ENCODE measurements around the gene ORMDL3.
"Not testable (repeated sequence)": the region's sequence is repeated elsewhere in the genome, so short reads cannot be mapped to it uniquely, and the experiment has no call there.

Gene ORMDL3

GRCh38 chr17:39924691-39925055 is 2.7 kb downstream of the ORMDL3 start:
- no peak for DNase-seq (ENCODE audit: low read depth in 2 of 2)

DNA sequence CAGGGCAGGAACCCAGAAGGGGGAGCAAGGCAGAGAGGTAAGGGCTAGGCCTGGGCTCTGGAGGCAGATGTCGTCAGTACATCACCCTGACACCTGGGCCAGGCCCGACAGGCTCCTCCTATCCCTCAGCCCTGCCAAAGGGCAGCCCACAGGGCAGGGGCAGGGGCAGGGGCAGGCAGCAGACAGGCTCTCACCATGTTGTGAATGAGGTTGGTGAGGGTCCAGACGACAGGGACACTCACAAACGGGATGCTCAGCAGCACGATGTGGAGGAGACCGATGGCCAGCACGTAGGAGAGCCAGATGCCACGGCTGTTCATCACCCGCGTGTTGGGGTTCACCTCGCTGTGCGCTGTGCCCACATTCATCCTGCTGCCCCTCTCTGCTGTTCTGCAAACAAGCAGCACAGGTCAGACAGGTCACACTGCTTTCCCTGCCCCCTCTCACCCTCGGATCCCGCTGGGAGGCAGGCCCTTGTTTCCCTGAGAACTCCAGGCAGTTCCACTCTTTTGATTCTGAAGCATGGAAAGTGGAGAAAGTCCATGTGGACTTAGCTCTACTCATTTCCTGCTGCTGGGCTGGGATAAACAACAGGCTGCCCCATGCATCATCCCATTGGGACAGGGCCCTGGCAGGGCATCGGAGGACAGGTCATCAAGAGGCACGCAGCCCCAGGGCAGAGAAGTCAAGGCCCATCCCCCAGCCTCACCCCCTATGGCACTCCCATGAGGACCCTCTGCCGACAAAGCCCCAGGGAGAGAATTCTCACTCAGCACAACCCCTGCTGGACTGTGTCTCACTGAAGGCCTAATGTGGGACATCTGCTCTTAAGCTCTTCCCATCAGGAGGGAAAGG is 3.3 kb downstream of the ORMDL3 start:
- DNase-seq (ENCODE audit: low read depth in 2 of 2) = no peak

GRCh38 chr17:39923230-39923629 is 4.2 kb downstream of the ORMDL3 start:
- DNase-seq (ENCODE audit: low read depth in 2 of 2) = no peak

DNA sequence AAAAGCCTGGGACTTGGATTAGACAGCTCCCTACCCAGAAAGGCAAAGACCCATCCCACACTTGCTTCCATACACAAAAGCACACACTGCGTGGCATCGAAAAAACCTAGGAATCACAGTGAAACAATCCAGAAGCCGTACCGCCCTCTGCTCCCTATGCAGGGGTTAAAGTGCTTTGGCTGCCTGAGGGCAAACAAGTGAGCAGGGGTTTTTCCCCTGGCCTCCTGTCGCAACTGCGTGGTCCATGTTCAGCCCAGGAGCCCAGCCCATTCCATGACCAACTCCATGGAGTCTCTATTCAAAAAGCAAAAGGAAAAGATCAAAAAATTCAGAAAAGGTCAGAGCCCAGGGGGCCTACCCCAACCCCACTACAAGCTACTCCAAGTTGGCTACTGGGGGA is 5.4 kb downstream of the ORMDL3 start:
- no peak for DNase-seq (ENCODE audit: low read depth in 2 of 2)

DNA sequence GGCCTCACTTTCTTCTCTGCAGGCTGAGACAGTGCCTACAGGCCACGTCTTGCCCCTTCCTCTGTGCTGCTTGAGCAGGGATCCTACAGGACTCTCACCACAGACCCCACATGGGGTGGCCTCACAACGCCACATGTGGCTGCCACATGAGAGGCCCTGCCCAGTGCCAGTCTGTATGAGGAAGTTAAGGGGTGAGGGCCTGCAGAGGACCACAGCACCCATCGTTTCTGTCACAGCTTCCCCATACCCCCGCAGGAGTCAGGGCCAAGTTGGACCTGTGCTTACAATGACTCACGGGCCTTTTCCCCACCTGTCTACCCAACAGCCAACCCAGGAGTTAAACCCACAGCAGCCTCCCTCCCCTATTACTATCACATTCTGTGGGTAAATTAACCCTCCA is 6.1 kb downstream of the ORMDL3 start:
- DNase-seq (ENCODE audit: low read depth in 2 of 2) = peak in 1 of 2 donors; percentile 22

GRCh38 chr17:39920218-39921210 is 6.9 kb downstream of the ORMDL3 start:
- DNase-seq (ENCODE audit: low read depth in 2 of 2) = peak; percentile 55 to 64

DNA sequence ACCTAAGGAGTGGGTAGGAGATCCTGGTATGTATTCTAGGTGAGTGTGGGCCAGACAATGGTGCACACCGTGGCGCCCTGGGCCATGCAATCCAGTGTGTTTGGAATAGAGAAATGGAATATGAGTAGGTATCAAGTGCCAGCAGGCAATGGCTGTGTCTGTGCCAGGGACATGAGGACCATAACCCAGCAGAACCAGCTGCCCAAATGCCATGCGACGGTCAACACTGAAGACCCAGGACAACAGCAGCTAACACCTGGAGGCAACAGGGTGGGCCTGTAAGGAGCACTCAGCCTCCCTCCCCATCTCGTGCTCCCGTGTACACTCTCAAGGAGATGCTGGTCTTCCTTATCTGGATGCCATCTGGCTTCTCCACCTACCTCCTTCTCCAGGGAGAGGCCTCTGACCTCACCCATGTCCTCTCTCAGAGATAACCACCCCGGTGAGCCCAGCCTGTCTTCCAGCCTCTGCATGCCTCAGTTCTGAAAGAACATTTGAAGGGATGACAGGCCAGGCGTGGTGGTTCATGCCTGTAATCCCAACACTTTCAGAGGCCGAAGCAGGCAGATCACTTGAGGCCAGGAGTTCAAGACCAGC is 8.2 kb downstream of the ORMDL3 start:
- DNase-seq (ENCODE audit: low read depth in 2 of 2) = no peak

DNA sequence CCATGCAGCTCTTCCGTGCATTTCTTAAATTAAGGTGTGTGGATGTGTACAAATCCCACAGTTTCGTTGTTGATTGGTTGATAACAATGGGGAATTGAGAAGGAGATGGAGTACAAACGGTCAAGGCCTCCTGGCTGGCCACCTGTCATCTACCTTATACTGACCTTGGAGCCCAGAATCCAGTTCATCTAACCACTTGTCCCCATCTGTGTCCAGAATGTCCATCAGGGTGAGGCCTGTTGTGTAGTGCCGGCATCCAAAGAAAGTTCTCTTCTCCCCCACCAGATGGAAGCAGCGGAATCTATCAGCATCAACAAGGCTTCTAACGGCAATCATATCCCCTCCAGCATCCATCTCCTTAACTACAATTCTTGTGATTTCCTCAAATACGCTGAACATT is 10.5 kb downstream of the ORMDL3 start:
- no peak for DNase-seq (ENCODE audit: low read depth in 2 of 2)

GRCh38 chr17:39915559-39915958 is 11.8 kb downstream of the ORMDL3 start:
- no peak for DNase-seq (ENCODE audit: low read depth in 2 of 2)

- no peak for DNase-seq (ENCODE audit: low read depth in 2 of 2)
Measured at GRCh38 chr17:39913989-39914388, 13.4 kb downstream of the ORMDL3 start.

DNA sequence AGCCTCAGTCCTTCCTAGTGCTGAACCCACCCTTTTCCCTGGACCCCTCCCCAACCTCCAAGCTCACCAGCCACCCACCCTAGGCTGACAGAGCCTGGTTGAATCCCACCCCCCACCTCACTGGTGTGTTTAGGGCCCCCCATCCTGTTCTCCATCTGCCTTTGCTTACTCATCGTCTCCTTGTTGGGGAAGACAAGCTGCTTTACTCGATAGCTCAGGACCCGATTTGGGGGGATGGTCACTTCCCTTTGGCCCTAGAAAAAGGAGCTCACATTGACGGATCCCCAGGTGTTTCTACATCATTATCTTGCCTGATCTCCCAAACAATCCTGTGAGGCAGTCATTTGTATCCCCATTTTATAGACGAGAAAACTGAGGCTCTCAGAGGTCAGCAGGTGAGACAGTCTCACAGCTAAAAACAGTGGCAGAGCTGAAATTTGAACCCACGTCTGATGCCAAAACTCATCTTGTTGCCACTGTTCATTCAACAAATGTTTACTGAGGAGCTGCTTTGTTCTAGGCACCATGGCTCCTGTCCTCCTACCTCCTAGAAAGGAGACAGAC is 18.5 kb downstream of the ORMDL3 start:
- DNase-seq (ENCODE audit: low read depth in 2 of 2) = no peak

DNA sequence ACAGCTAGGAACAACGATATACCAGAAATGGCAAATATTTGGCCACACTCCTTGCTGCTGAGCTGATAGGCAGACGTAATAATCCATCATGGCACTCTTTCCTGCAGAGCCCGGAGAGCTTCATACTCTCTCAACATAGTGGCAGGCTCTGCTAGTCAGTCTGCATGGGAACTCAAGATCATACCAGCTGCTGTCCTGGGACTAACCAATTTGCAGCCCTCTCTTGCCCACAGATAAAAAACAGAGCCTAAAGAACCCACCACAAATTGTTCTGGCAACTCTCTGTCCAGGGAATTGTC is 22.5 kb downstream of the ORMDL3 start:
- no peak for DNase-seq (ENCODE audit: low read depth in 2 of 2)

DNA sequence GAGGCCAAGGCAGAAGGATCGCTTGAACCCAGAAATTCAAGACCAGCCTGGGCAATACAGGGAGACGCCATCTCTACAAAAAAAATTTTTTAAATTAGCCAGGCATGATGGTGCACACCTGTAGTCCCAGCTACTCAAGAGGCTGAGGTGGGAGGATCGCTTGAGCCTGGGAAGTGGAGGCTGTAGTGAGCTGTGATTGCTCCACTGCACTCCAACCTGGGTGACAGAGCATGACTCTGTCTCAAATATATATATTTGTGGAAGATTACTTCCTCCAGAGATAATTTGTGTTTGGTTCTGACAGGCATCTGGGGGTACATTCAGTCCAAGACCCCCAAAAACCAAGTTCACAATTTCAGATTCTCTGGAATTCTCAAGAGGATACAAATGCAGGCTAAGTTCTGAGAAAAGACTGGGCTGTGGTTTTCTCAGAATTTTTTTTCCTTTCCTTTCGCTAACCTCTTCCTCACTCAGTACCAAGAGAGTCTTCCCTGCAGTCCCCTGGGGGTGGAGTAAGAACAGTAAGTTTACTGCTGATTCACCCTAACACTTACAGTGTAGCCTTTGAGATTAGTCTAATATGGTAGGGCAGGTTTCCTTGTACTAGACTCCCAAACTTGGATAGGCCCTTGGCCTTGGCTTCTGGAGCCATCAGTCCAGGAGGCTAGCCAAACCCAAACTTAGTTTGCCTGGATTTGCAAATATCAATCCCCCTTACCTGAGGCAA is 24.1 kb downstream of the ORMDL3 start:
- DNase-seq (ENCODE audit: low read depth in 2 of 2) = no peak

DNA sequence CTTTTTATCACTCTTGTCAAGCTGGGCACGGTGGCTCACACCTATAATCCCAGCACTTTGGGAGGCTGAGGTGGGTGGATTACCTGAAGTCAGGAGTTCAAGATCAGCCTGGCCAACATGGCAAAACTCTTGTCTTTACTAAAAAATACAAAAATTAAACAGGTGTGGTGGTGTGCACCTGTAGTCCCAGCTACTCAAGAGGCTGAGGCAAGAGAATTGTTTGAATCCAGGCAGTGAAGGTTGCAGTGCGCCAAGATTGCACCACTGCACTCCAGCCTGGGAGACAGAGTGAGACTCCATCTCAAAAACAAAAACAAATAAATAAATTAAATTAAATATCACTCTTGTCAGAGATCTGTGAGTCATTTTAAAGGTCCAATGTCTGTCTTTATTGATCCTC is 25.4 kb downstream of the ORMDL3 start:
- not testable (repeated sequence) for DNase-seq (ENCODE audit: low read depth in 2 of 2)

DNA sequence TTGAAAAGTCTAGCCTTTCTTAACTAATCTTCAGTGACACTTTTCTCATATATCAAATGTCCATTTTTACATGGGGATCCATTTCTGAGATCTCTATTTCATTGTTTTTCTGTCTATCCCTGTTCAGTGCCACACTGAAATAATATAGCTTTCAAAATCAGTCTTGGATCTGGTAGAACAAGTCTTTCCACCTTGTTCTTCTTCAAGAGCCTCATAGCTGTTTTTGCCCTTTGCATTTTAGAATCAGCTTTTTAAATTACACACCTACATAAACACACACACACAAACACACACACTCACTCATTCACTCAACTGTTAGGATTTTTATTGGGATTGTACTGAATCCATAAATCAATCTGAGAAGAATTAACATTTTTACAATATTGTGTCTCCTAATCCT is 28.2 kb downstream of the ORMDL3 start:
- no peak for DNase-seq (ENCODE audit: low read depth in 2 of 2)

GRCh38 chr17:39898088-39898487 is 29.3 kb downstream of the ORMDL3 start:
- DNase-seq (ENCODE audit: low read depth in 2 of 2) = no peak

DNA sequence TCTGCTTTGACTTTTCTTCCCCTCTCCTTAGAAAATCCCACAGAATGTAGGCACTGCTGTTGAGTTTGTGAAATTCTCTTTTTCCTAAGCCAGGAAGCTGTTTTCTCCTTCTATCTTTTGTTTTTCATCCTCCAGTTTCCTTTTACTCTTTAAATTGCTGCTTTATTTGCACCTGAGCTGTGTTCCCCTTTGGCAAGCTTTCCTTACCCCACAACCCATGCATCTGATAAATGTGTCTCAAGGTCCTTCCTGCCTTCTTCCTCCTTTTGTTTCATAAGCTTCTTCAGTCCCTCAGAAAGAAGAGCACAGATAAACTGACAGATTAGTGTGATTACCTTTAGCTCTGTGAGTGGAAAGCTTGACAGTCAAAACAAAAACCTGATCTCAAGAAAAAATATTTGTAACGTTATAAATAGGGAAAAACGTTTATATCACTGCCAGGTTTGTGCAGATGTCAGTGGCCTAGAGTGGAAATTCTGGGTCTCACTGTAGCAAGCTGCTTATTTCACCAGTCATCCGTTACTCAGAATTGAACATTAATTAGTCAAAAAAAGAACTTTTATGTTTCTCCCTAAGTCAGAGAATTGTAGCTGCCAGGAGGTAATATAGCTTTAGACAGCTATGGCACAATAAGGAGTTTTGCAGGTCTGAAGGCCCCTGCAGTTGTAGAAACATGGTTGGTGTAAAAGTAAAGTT is 32.6 kb downstream of the ORMDL3 start:
- no peak for DNase-seq (ENCODE audit: low read depth in 2 of 2)

DNA sequence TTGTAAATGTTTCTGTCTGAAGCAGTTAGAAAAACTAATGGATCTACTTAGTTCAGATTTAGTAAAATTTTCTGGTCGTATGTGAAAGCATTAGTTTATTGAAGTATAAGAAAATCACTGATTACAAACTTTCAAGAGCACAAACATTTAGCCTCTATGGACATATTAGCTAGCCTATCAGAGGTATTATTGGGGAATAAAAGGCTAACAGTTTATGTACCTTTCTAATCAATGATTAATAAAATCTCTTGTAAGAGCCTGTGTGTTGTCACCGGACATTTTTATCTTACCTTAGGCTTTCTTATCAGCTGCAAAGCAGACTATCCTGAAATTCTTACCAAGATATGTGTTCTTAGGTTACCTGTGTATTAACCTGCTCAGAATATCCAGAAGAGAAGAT is 38.2 kb downstream of the ORMDL3 start:
- no peak for DNase-seq (ENCODE audit: low read depth in 2 of 2)

DNA sequence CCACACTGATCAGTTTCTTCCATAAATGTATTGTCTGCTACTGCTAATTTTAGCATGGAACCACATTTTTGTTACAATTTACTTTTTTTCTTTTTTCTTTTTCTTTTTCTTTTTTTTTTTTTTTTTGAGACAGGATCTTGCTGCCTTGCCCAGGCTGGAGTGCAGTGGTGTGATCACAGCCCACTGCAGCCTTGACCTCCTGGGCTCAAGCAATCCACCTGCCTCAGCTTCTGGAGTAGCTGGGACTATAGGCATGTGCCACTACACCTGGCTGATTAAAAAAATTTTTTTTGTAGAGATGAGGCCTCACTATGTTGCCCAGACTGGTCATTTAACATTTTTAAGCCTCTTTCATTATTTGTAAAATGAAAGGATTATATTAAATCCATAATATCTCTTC is 40.3 kb downstream of the ORMDL3 start:
- no peak for DNase-seq (ENCODE audit: low read depth in 2 of 2)

DNA sequence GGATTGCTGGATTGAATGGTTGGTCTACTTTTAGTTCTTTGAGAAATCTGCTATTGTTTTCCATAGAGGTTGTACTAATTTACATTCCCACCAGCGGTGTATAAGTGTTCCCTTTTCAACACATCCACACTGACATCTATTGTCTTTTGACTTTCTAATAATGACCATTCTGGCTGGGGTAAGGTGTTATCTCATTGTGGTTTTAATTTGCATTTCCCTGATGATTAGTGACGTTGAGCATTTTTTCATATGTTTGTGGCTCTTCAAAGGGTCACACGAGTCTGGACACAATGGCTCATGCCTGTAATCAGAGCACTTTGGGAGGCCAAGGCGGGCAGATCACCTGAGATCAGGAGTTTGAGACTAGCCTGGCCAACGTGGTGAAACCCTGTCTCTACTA is 41.3 kb downstream of the ORMDL3 start:
- DNase-seq (ENCODE audit: low read depth in 2 of 2) = not testable (repeated sequence)

GRCh38 chr17:39872751-39873150 is 54.6 kb downstream of the ORMDL3 start:
- DNase-seq (ENCODE audit: low read depth in 2 of 2) = no peak

Data from stimulated activated CD8-positive, alpha-beta memory T cell treated with anti-CD3 and anti-CD28 coated beads, Interleukin-15, amount 100 ng/mL, for 48 hours (primary cell).